Stomach (tissue), 4 donors: ENCODE measurements around the gene HARS1.

ENCODE experiments used
- POLR2A ChIP-seq, 4 donors: fragments of 450-650 bp; IDR thresholded peaks; one replicate each; pipeline ENCODE4 v1.6.1; 2016; ENCODE audit warnings: antibody characterized with exemption in 4 of 4, control low read depth in 2 of 4, mild to moderate bottlenecking in 1 of 4, moderate library complexity in 1 of 4
- POLR2AphosphoS5 ChIP-seq, 3 donors: sonication (generic); formaldehyde crosslinking; IDR thresholded peaks; one replicate each; pipeline ENCODE4 v1.6.1; 2016; ENCODE audit warnings: antibody characterized with exemption in 3 of 3
- TF ChIP-seq, protein P1 (sequence below), 7 experiments: fragments of 450-650 bp in 4 of 7; fragments of 200-600 bp in 3 of 7; sonication (generic) in 3 of 7; IDR thresholded peaks; one replicate each; pipeline ENCODE4 v1.5.1; 2016 to 2019; ENCODE audit warnings: antibody characterized with exemption in 7 of 7, control low read depth in 2 of 7, mild to moderate bottlenecking in 1 of 7

DNA sequence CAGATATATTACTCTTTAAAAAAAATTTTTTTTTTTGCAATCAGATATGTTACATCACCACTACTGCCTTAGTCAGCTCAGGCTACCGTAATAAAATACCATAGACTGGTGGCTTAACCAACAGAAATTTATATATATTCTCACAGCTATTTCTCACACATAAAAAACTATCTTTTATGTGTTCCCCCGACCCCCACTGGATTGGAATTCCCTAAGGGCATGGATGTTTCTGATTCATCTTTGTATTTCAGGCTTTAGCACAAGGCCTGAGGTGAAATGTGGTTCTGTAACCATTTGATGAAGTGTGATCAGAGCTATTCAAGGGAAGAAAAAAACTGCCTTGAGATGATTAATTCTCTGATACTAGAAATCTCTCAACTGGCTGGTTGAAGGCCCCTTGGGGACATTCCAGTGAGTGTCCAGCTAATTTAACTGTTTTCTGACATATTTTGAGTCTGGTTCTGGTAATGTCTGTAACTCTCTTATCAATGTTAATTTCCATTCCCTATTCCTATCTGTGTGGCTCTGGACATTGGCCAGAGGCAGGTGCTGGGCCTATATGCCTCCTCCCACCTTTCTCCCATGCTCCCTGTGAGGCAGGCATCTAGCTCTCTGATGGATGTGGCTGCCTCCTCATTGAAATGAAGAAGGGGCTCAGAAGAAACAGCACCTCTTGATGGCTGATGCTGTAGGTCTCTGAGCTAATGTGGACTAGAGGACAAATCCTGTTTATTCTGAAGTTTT is 60.7 kb downstream of the HARS1 start:
- TF ChIP-seq POLR2A (IDR thresholded peaks at IDR 0.05) (no peak), POLR2AphosphoS5 (IDR thresholded peaks at IDR 0.05) (no peak)
- TF ChIP-seq, protein P1, sequence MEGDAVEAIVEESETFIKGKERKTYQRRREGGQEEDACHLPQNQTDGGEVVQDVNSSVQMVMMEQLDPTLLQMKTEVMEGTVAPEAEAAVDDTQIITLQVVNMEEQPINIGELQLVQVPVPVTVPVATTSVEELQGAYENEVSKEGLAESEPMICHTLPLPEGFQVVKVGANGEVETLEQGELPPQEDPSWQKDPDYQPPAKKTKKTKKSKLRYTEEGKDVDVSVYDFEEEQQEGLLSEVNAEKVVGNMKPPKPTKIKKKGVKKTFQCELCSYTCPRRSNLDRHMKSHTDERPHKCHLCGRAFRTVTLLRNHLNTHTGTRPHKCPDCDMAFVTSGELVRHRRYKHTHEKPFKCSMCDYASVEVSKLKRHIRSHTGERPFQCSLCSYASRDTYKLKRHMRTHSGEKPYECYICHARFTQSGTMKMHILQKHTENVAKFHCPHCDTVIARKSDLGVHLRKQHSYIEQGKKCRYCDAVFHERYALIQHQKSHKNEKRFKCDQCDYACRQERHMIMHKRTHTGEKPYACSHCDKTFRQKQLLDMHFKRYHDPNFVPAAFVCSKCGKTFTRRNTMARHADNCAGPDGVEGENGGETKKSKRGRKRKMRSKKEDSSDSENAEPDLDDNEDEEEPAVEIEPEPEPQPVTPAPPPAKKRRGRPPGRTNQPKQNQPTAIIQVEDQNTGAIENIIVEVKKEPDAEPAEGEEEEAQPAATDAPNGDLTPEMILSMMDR (IDR thresholded peaks at IDR 0.05): no peak
